Fibroblast of lung (primary cell): ENCODE results near the gene TMEM184B. TPM values are rescaled to one million over a fixed set of nuclear protein-coding genes. Genes with fewer than 3 reads are reported as not detected.
"Not testable (repeated sequence)": the region's sequence is repeated elsewhere in the genome, so short reads cannot be mapped to it uniquely, and the experiment has no call there.

Experiments used
- DNase-seq, 2 donors: peaks; one replicate each; pipeline versions ENCODE4 v3.0.0 to v3.0.0-alpha.2; 2010; ENCODE audit warnings: low read depth in 2 of 2
- H2AFZ ChIP-seq: 2 replicates; pipeline ENCODE4 v1.5.1; 2012; ENCODE audit warnings: low read length, control low read depth, inconsistent platforms
- H3K27ac ChIP-seq: 2 replicates; pipeline ENCODE4 v1.5.1; 2011; ENCODE audit warnings: low read length, control low read depth; ENCODE audit not compliant: insufficient read depth
- H3K27me3 ChIP-seq: 2 replicates; pipeline ENCODE4 v1.5.1; 2011; ENCODE audit warnings: mild to moderate bottlenecking, low read length; ENCODE audit not compliant: control insufficient read depth, insufficient read depth
- H3K36me3 ChIP-seq: 2 replicates; pipeline ENCODE4 v1.5.1; 2011; ENCODE audit warnings: low read length; ENCODE audit not compliant: control insufficient read depth, insufficient read depth
- H3K4me1 ChIP-seq: 2 replicates; pipeline ENCODE4 v1.5.1; 2011; ENCODE audit warnings: low read length; ENCODE audit not compliant: control insufficient read depth, insufficient read depth; ENCODE audit errors: extremely low read depth
- H3K4me2 ChIP-seq: 2 replicates; pipeline ENCODE4 v1.5.1; 2011; ENCODE audit warnings: low read length, control low read depth; ENCODE audit not compliant: insufficient read depth; ENCODE audit errors: extremely low read depth
- H3K4me3 ChIP-seq, 4 experiments: fragments of 200-600 bp in 1 of 4; sonication (generic) in 1 of 4; replicated peaks in 1 of 4; 2 replicates each; pipeline ENCODE4 v1.5.1; 2011 to 2016; ENCODE audit warnings: low read length in 4 of 4, low read depth in 3 of 4, mild to moderate bottlenecking in 3 of 4, control low read depth in 2 of 4, inconsistent platforms in 1 of 4, mixed read lengths in 1 of 4; ENCODE audit not compliant: insufficient read depth in 1 of 4; ENCODE audit errors: control extremely low read depth in 1 of 4
- H3K79me2 ChIP-seq: 2 replicates; pipeline ENCODE4 v1.5.1; 2012; ENCODE audit warnings: mild to moderate bottlenecking, low read length, inconsistent platforms; ENCODE audit not compliant: control insufficient read depth, insufficient read depth
- H3K9ac ChIP-seq: 2 replicates; pipeline ENCODE4 v1.5.1; 2011; ENCODE audit warnings: mild to moderate bottlenecking, low read length, control low read depth; ENCODE audit not compliant: insufficient read depth
- H3K9me3 ChIP-seq: 2 replicates; pipeline ENCODE4 v1.5.1; 2012; ENCODE audit warnings: low read depth, low read length; ENCODE audit not compliant: control insufficient read depth, insufficient read depth
- H4K20me1 ChIP-seq: 2 replicates; pipeline ENCODE4 v1.5.1; 2011; ENCODE audit warnings: low read length; ENCODE audit not compliant: control insufficient read depth, insufficient read depth; ENCODE audit errors: extremely low read depth
- EZH2 ChIP-seq: IDR thresholded peaks from 2 replicates; pipeline ENCODE4 v1.5.1; 2012; ENCODE audit warnings: low read length, control low read depth, mild to moderate bottlenecking; ENCODE audit errors: missing control alignments
- polyA plus RNA-seq, 2 donors: library from polyadenylated mRNA; depleted of rRNA in 1 of 2; stranded (reverse) in 1 of 2; unstranded in 1 of 2; fragments of >200 nt; gene quantifications; 2 replicates each; pipeline ENCODE4 v1.2.1, GENCODE V29; 2011 to 2012; ENCODE audit warnings: missing spikeins in 1 of 2
- total RNA-seq: library from RNA; depleted of rRNA; stranded (reverse); fragments of >200 nt; gene quantifications from 2 replicates; pipeline ENCODE4 v1.2.1, GENCODE V29; 2014
- TF ChIP-seq, protein P1 (sequence below), 2 donors: IDR thresholded peaks in 1 of 2; conservative IDR thresholded peaks in 1 of 2; 1 replicate in 1 of 2; 2 replicates in 1 of 2; pipeline ENCODE4 v1.5.1; 2011 to 2012; ENCODE audit warnings: low read length in 2 of 2, control low read depth in 1 of 2, inconsistent platforms in 1 of 2, low read depth in 1 of 2, mild to moderate bottlenecking in 1 of 2

Gene TMEM184B
- total and polyA plus RNA-seq, 2 donors (not counting 1 experiment from before 2014, with no cell fraction given) = 28.2 to 37.2 TPM

- Histone ChIP-seq H3K36me3 (peaks cover 19% of the 10 kb centered on the region), H3K9ac (no peak overlapping the region), H3K9me3 (no peaks in the 10 kb centered on the region), H4K20me1 (no peaks in the 10 kb centered on the region), H3K4me3 (no peak overlapping the region), H3K4me1 (peaks cover 18% of the 10 kb centered on the region), H3K27ac (no peak overlapping the region), H3K79me2 (no peaks in the 10 kb centered on the region), H2AFZ (no peak overlapping the region), H3K4me2 (no peak overlapping the region), H3K27me3 (no peaks in the 10 kb centered on the region)
- TF ChIP-seq, protein P1, sequence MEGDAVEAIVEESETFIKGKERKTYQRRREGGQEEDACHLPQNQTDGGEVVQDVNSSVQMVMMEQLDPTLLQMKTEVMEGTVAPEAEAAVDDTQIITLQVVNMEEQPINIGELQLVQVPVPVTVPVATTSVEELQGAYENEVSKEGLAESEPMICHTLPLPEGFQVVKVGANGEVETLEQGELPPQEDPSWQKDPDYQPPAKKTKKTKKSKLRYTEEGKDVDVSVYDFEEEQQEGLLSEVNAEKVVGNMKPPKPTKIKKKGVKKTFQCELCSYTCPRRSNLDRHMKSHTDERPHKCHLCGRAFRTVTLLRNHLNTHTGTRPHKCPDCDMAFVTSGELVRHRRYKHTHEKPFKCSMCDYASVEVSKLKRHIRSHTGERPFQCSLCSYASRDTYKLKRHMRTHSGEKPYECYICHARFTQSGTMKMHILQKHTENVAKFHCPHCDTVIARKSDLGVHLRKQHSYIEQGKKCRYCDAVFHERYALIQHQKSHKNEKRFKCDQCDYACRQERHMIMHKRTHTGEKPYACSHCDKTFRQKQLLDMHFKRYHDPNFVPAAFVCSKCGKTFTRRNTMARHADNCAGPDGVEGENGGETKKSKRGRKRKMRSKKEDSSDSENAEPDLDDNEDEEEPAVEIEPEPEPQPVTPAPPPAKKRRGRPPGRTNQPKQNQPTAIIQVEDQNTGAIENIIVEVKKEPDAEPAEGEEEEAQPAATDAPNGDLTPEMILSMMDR (conservative IDR thresholded peaks at IDR 0.05 in 1 of 2, IDR thresholded peaks at IDR 0.05 in 1 of 2; ENCODE audit: low read depth in 1 of 2, low read length in 2 of 2) = no peak
- TF ChIP-seq EZH2 = no peak
- no peak for DNase-seq
These were observed 37.5 kb downstream of the TMEM184B start for GRCh38 chr22:38235240-38235850.

- not testable (repeated sequence) for H3K4me2 ChIP-seq, H3K27ac ChIP-seq, H3K9ac ChIP-seq, DNase-seq, H4K20me1 ChIP-seq, H3K4me3 ChIP-seq, H3K27me3 ChIP-seq, H3K9me3 ChIP-seq, H3K4me1 ChIP-seq, H3K79me2 ChIP-seq, H2AFZ ChIP-seq
- H3K36me3 ChIP-seq = peaks cover 23% of the 10 kb centered on the region
These were observed 39.0 kb downstream of the TMEM184B start for GRCh38 chr22:38233856-38234255.

GRCh38 chr22:38233427-38233826, 39.4 kb downstream of the TMEM184B start:
- Histone ChIP-seq H3K36me3 (peaks cover 23% of the 10 kb centered on the region), H3K4me3 (no peak overlapping the region), H2AFZ (no peak overlapping the region), H3K4me2 (no peak overlapping the region), H4K20me1 (no peaks in the 10 kb centered on the region), H3K9ac (no peak overlapping the region), H3K79me2 (no peaks in the 10 kb centered on the region), H3K4me1 (peaks cover 9% of the 10 kb centered on the region), H3K27ac (no peak overlapping the region), H3K9me3 (no peaks in the 10 kb centered on the region), H3K27me3 (no peaks in the 10 kb centered on the region)
- no peak for TF ChIP-seq EZH2
- TF ChIP-seq, protein P1 (conservative IDR thresholded peaks at IDR 0.05 in 1 of 2, IDR thresholded peaks at IDR 0.05 in 1 of 2; ENCODE audit: low read depth in 1 of 2, low read length in 2 of 2) = no peak
- peak in 1 of 2 donors; percentile 52 for DNase-seq
